ENCODE measurements around the gene AKR7A3.
"Not testable (repeated sequence)": the region's sequence is repeated elsewhere in the genome, so short reads cannot be mapped to it uniquely, and the experiment has no call there.

AKR7A3 gene

GRCh38 chr1:19319196-19319595 is 30.6 kb upstream of the AKR7A3 start:
- no peak for DNase-seq (ENCODE audit: low read depth)

GRCh38 chr1:19317126-19317910 is 28.7 kb upstream of the AKR7A3 start:
- no peak for DNase-seq (ENCODE audit: low read depth)

GRCh38 chr1:19315378-19316198 is 27.0 kb upstream of the AKR7A3 start:
- DNase-seq (ENCODE audit: low read depth) = no peak

GRCh38 chr1:19313961-19314882 is 25.7 kb upstream of the AKR7A3 start:
- no peak for DNase-seq (ENCODE audit: low read depth)

- DNase-seq (ENCODE audit: low read depth) = no peak
Observed at GRCh38 chr1:19313636-19313959, 25.0 kb upstream of the AKR7A3 start.

GRCh38 chr1:19312782-19313635 is 24.4 kb upstream of the AKR7A3 start:
- no peak for DNase-seq (ENCODE audit: low read depth)

- DNase-seq (ENCODE audit: low read depth) = peak; percentile 85
Observed at GRCh38 chr1:19311931-19312781, 23.6 kb upstream of the AKR7A3 start, which contains the start of the genes AKR7A2 and SLC66A1. Gene AKR7A2, minus strand, starts transcription at chr1:19312144. Its CDS starts 20 bp downstream, at chr1:19312124. Gene SLC66A1, plus strand, starts transcription at chr1:19312326. Its CDS starts 5,352 bp downstream, at chr1:19317678.

- DNase-seq (ENCODE audit: low read depth) = no peak
Observed at GRCh38 chr1:19311503-19311930, 22.9 kb upstream of the AKR7A3 start.

- DNase-seq (ENCODE audit: low read depth) = no peak
Observed at GRCh38 chr1:19310720-19311502, 22.3 kb upstream of the AKR7A3 start.

- no peak for DNase-seq (ENCODE audit: low read depth)
Observed at GRCh38 chr1:19310061-19310460, 21.5 kb upstream of the AKR7A3 start.

GRCh38 chr1:19309123-19309813 is 20.7 kb upstream of the AKR7A3 start:
- DNase-seq (ENCODE audit: low read depth) = no peak

GRCh38 chr1:19308509-19308907 is 19.9 kb upstream of the AKR7A3 start:
- DNase-seq (ENCODE audit: low read depth) = no peak

GRCh38 chr1:19307794-19308508 is 19.4 kb upstream of the AKR7A3 start:
- no peak for DNase-seq (ENCODE audit: low read depth)

- DNase-seq (ENCODE audit: low read depth) = no peak
Observed at GRCh38 chr1:19306941-19307340, 18.4 kb upstream of the AKR7A3 start.

GRCh38 chr1:19305880-19306279 is 17.3 kb upstream of the AKR7A3 start:
- DNase-seq (ENCODE audit: low read depth) = no peak

- not testable (repeated sequence) for DNase-seq (ENCODE audit: low read depth)
Observed at GRCh38 chr1:19304081-19304480, 15.5 kb upstream of the AKR7A3 start.

GRCh38 chr1:19300211-19300610 is 11.6 kb upstream of the AKR7A3 start:
- no peak for DNase-seq (ENCODE audit: low read depth)

- no peak for DNase-seq (ENCODE audit: low read depth)
Observed at GRCh38 chr1:19294638-19295037, 6.1 kb upstream of the AKR7A3 start.
